ENCODE results near the gene GABRB2.
"Not testable (repeated sequence)": the region's sequence is repeated elsewhere in the genome, so short reads cannot be mapped to it uniquely, and the experiment has no call there.

DNA sequence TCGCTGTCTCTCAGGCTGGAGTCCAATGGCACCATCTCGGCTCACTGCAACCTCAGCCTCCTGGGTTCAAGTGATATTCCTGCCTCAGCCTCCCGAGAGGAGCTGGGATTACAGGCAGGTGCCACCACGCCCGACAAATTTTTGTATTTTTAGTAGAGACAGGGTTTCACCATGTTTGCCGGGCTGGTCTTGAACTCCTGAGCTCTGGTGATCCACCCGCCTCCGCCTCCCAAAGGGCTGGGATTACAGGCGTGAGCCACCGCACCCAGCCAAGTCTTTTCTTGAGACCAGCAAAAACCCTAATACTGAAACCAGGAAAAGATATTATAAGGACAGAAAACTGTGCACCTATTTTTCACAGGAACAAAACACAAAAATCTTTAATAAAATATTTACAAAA is 41.4 kb downstream of the GABRB2 start:
- TF ChIP-seq, protein P1, sequence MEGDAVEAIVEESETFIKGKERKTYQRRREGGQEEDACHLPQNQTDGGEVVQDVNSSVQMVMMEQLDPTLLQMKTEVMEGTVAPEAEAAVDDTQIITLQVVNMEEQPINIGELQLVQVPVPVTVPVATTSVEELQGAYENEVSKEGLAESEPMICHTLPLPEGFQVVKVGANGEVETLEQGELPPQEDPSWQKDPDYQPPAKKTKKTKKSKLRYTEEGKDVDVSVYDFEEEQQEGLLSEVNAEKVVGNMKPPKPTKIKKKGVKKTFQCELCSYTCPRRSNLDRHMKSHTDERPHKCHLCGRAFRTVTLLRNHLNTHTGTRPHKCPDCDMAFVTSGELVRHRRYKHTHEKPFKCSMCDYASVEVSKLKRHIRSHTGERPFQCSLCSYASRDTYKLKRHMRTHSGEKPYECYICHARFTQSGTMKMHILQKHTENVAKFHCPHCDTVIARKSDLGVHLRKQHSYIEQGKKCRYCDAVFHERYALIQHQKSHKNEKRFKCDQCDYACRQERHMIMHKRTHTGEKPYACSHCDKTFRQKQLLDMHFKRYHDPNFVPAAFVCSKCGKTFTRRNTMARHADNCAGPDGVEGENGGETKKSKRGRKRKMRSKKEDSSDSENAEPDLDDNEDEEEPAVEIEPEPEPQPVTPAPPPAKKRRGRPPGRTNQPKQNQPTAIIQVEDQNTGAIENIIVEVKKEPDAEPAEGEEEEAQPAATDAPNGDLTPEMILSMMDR (IDR thresholded peaks at IDR 0.05), result not testable (repeated sequence)
- not testable (repeated sequence) for TF ChIP-seq ZFX (IDR thresholded peaks at IDR 0.05; ENCODE audit: borderline replicate concordance)

All from 22Rv1 (cell line).